ENCODE data around the gene FBXO44.
A peak's percentile ranks its signal among the peaks of the same experiment; 100 is the strongest.

The FBXO44 gene

GRCh38 chr1:11648039-11648438 lies 6.6 kb upstream of the FBXO44 start:
- no peaks in the 10 kb centered on the region for H3K9me3 Mint-ChIP-seq
- H3K36me3 Mint-ChIP-seq (ENCODE audit: low read depth): no peaks in the 10 kb centered on the region
- no peaks in the 10 kb centered on the region for H3K27me3 Mint-ChIP-seq

DNA sequence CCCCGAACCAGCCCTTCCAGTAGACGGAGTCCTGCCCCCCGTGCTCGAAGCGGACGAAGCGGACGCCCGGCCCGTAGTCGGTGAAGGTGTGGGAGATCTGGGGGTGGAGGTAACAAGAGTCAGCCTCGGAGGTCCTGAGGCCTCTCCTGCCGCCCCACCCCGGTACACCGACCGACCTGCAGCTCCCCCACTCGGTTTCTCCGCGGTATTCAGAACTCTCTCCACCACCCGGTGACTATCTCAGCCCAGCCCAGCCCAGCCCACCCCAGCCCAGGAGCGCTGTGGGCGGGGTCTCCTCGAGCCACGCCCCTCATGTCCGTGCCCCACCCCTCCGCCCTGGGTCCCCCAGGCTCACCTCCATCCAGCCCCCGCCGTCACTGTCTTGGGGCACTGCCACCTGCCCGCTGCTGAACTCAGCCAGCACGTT lies 5.9 kb upstream of the FBXO44 start:
- Mint-ChIP-seq H3K27me3 (no peaks in the 10 kb centered on the region), H3K9me3 (no peaks in the 10 kb centered on the region), H3K27ac (no peak overlapping the region), H3K4me1 (ENCODE audit: low read depth) (peaks cover 19% of the 10 kb centered on the region), H3K4me3 (no peak overlapping the region), H3K36me3 (ENCODE audit: low read depth) (no peaks in the 10 kb centered on the region)

More at GRCh38 chr1:11648039-11648438, 6.6 kb upstream of the FBXO44 start:
- no peak overlapping the region for H3K4me3 Mint-ChIP-seq
- peaks cover 19% of the 10 kb centered on the region for H3K4me1 Mint-ChIP-seq (ENCODE audit: low read depth)
- H3K27ac Mint-ChIP-seq: no peak overlapping the region

DNA sequence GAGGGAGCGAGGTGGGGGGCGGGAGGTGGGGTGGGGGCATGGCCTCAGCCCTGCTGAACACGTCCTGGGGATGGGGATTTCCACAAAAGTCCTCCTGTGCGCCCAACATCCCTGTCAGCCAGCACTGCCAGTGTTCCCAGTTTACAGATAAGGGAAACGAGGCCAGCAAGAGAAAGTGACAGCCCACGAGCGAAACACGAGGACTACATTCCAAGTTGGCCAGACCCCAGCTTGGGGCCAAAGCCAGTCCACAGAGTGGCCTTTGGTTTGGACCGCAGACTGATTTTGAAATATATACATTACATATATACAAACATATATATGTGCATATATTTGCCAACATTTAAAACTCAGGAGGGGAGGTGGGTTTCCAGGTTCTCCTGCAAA lies 5.4 kb upstream of the FBXO44 start:
- H3K27ac Mint-ChIP-seq: no peak overlapping the region
- H3K9me3 Mint-ChIP-seq: no peaks in the 10 kb centered on the region
- H3K4me1 Mint-ChIP-seq (ENCODE audit: low read depth): peaks cover 19% of the 10 kb centered on the region
- H3K36me3 Mint-ChIP-seq (ENCODE audit: low read depth): no peaks in the 10 kb centered on the region
- no peak overlapping the region for H3K4me3 Mint-ChIP-seq
- H3K27me3 Mint-ChIP-seq: no peaks in the 10 kb centered on the region

GRCh38 chr1:11649624-11650330 lies 4.9 kb upstream of the FBXO44 start:
- H3K9me3 Mint-ChIP-seq: no peaks in the 10 kb centered on the region

GRCh38 chr1:11650331-11650991 lies 4.2 kb upstream of the FBXO44 start:
- Mint-ChIP-seq H3K4me3 (peak overlapping the region; percentile 77), H3K27me3 (no peaks in the 10 kb centered on the region), H3K36me3 (ENCODE audit: low read depth) (no peaks in the 10 kb centered on the region), H3K27ac (peak overlapping the region; percentile 58), H3K4me1 (ENCODE audit: low read depth) (peaks cover 21% of the 10 kb centered on the region), H3K9me3 (no peaks in the 10 kb centered on the region)

More at GRCh38 chr1:11649624-11650330, 4.9 kb upstream of the FBXO44 start:
- peak overlapping the region; percentile 53 for H3K4me3 Mint-ChIP-seq
- H3K27me3 Mint-ChIP-seq: no peaks in the 10 kb centered on the region
- H3K4me1 Mint-ChIP-seq (ENCODE audit: low read depth): peaks cover 19% of the 10 kb centered on the region
- H3K27ac Mint-ChIP-seq: peak overlapping the region; percentile 58
- H3K36me3 Mint-ChIP-seq (ENCODE audit: low read depth): no peaks in the 10 kb centered on the region

GRCh38 chr1:11651017-11651416 lies 3.7 kb upstream of the FBXO44 start:
- H3K27me3 Mint-ChIP-seq: no peaks in the 10 kb centered on the region
- H3K27ac Mint-ChIP-seq: peak overlapping the region; percentile 33
- no peaks in the 10 kb centered on the region for H3K36me3 Mint-ChIP-seq (ENCODE audit: low read depth)
- H3K4me1 Mint-ChIP-seq (ENCODE audit: low read depth): peaks cover 27% of the 10 kb centered on the region
- no peaks in the 10 kb centered on the region for H3K9me3 Mint-ChIP-seq
- peak overlapping the region; percentile 77 for H3K4me3 Mint-ChIP-seq

DNA sequence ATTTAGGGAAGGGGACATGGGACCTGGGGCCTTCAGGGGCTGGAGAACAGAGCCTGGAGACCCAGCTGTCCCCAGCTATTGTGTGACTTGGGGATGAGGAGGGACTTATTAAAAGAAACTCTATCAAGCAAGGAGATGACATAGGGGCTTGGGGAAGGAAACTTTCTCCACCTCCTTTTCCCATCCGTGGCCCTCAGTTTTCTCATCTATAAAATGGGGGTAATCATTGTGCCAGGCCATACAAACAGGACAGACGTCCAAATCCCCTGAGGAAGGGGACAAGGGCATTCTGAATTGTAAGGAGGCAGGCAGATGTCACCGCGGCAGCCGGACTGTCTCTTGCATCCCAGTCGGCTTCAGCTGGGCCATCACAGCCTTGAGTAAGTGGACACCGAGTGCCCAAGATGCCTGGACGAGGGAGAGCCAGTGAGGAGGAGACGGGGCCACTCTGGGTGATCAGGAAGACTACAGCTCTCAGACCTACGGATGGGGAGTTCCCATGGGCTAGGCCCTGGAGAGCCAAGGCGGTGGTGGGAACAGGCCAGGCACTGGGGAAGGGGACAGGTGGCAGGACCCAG lies 2.4 kb upstream of the FBXO44 start:
- Mint-ChIP-seq H3K9me3 (no peaks in the 10 kb centered on the region), H3K27ac (no peak overlapping the region), H3K4me3 (no peak overlapping the region), H3K27me3 (no peaks in the 10 kb centered on the region), H3K36me3 (ENCODE audit: low read depth) (peaks cover 3% of the 10 kb centered on the region), H3K4me1 (ENCODE audit: low read depth) (peaks cover 27% of the 10 kb centered on the region)

- no peak overlapping the region for H3K4me3 Mint-ChIP-seq
- no peak overlapping the region for H3K27ac Mint-ChIP-seq
- H3K4me1 Mint-ChIP-seq (ENCODE audit: low read depth): peaks cover 27% of the 10 kb centered on the region
- H3K36me3 Mint-ChIP-seq (ENCODE audit: low read depth): peaks cover 3% of the 10 kb centered on the region
- no peaks in the 10 kb centered on the region for H3K9me3 Mint-ChIP-seq
- H3K27me3 Mint-ChIP-seq: no peaks in the 10 kb centered on the region
Measured at GRCh38 chr1:11653101-11653860, 1.4 kb upstream of the FBXO44 start.

DNA sequence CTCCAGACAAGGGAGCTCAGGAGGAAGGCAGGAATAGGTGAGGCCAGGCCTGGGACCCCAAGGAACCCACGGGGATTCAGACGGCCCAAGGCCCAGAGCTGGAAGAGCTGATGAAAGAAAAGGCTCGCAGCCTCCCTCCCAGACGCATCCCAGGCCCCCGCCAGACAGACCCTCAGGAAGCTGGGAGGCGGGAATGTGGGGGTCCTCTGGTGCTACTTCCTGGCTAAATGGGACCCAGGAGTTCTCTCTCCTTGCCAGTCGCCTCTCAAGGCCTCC lies 878 bp upstream of the FBXO44 start:
- Mint-ChIP-seq H3K4me3 (no peak overlapping the region), H3K27ac (no peak overlapping the region), H3K27me3 (no peaks in the 10 kb centered on the region), H3K4me1 (ENCODE audit: low read depth) (peaks cover 27% of the 10 kb centered on the region), H3K36me3 (ENCODE audit: low read depth) (peaks cover 3% of the 10 kb centered on the region), H3K9me3 (no peaks in the 10 kb centered on the region)

GRCh38 chr1:11654939-11655808 lies 497 bp downstream of the FBXO44 start:
- Mint-ChIP-seq H3K27ac (no peak overlapping the region), H3K4me3 (peak overlapping the region; percentile 76), H3K9me3 (no peaks in the 10 kb centered on the region), H3K36me3 (ENCODE audit: low read depth) (peaks cover 3% of the 10 kb centered on the region), H3K4me1 (ENCODE audit: low read depth) (peaks cover 22% of the 10 kb centered on the region), H3K27me3 (no peaks in the 10 kb centered on the region)

DNA sequence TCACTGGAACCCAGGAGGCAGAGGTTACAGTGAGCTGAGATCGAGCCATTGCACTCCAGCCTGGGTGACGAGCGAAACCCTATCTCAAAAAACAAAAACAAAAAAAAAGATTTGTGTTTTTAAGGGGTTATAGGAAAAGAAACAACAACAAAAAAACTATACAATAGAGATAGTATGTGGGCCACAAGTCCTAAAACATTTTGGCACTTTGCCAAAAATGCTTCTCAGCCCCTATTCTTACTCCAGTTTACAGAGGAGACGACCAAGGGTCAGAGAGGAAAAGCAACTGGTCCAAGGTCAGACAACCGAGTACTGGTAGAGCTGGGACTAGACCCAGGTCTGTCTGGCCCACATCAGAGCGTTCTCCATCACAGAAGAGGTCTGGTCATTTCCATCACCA lies 3.0 kb downstream of the FBXO44 start:
- Mint-ChIP-seq H3K4me1 (ENCODE audit: low read depth) (peaks cover 8% of the 10 kb centered on the region), H3K27me3 (no peaks in the 10 kb centered on the region), H3K9me3 (no peaks in the 10 kb centered on the region), H3K27ac (no peak overlapping the region), H3K36me3 (ENCODE audit: low read depth) (peaks cover 11% of the 10 kb centered on the region), H3K4me3 (no peak overlapping the region)

DNA sequence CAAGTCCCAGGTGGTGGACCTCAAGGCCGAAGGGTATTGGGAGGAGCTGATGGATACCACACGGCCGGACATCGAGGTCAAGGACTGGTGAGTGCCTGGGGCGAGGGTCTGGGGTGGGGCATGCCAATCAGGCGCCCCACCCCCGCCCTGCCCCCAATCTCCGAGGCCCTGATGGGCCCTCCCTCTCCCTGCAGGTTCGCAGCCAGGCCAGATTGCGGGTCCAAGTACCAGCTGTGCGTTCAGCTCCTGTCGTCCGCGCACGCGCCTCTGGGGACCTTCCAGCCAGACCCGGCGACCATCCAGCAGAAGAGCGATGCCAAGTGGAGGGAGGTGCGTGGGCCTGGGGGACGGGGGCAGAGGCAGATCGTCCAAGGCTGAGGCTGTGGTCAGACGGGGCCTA lies 3.9 kb downstream of the FBXO44 start:
- Mint-ChIP-seq H3K4me3 (no peak overlapping the region), H3K9me3 (no peaks in the 10 kb centered on the region), H3K27ac (no peak overlapping the region), H3K27me3 (no peaks in the 10 kb centered on the region), H3K36me3 (ENCODE audit: low read depth) (peaks cover 11% of the 10 kb centered on the region), H3K4me1 (ENCODE audit: low read depth) (peaks cover 8% of the 10 kb centered on the region)

GRCh38 chr1:11659748-11660147 lies 5.1 kb downstream of the FBXO44 start:
- peaks cover 11% of the 10 kb centered on the region for H3K36me3 Mint-ChIP-seq (ENCODE audit: low read depth)
- no peak overlapping the region for H3K4me3 Mint-ChIP-seq
- no peak overlapping the region for H3K27ac Mint-ChIP-seq
- no peaks in the 10 kb centered on the region for H3K9me3 Mint-ChIP-seq
- H3K4me1 Mint-ChIP-seq (ENCODE audit: low read depth): peaks cover 8% of the 10 kb centered on the region
- no peaks in the 10 kb centered on the region for H3K27me3 Mint-ChIP-seq

DNA sequence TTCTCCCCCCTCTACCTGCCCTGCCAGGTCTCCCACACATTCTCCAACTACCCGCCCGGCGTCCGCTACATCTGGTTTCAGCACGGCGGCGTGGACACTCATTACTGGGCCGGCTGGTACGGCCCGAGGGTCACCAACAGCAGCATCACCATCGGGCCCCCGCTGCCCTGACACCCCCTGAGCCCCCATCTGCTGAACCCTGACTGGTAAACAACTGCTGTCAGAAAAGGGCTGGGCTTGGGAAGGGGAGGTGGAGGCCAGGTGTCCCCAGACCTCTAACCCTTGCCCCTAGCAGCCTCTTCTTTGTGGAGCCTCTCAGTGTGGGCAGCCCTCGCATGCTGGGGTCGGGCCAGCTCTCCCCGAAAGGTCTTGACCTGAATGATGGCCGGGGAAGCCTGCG lies 6.4 kb downstream of the FBXO44 start:
- Mint-ChIP-seq H3K36me3 (ENCODE audit: low read depth) (peaks cover 11% of the 10 kb centered on the region), H3K9me3 (no peaks in the 10 kb centered on the region), H3K27me3 (no peaks in the 10 kb centered on the region), H3K4me1 (ENCODE audit: low read depth) (peaks cover 4% of the 10 kb centered on the region), H3K4me3 (no peak overlapping the region), H3K27ac (no peak overlapping the region)

Data from stimulated activated naive CD8-positive, alpha-beta T cell treated with anti-CD3 and anti-CD28 coated beads, Interleukin-15, Interleukin-2, amounts not matched to agents 100 ng/mL and 50 ng/mL, for 24 hours (primary cell).